Glutamatergic neuron (in vitro differentiated cells): ENCODE measurements around the gene KCNH5. TPM values are rescaled to one million over a fixed set of nuclear protein-coding genes. Genes with fewer than 3 reads are reported as not detected.

Source experiments
- DNase-seq: peaks from one replicate; pipeline ENCODE4 v3.0.0; 2022
- H3K27ac Mint-ChIP-seq: one replicate; pipeline ENCODE4 v1.8.0; 2020; ENCODE audit warnings: mild to moderate bottlenecking, mixed read lengths, inconsistent platforms; ENCODE audit not compliant: unreplicated experiment
- H3K27me3 Mint-ChIP-seq: one replicate; pipeline ENCODE4 v1.8.0; 2020; ENCODE audit warnings: mild to moderate bottlenecking, moderate library complexity, mixed read lengths, inconsistent platforms; ENCODE audit not compliant: unreplicated experiment
- H3K36me3 Mint-ChIP-seq: one replicate; pipeline ENCODE4 v1.8.0; 2020; ENCODE audit warnings: mild to moderate bottlenecking, mixed read lengths, inconsistent platforms; ENCODE audit not compliant: unreplicated experiment
- H3K4me1 Mint-ChIP-seq: one replicate; pipeline ENCODE4 v1.8.0; 2020; ENCODE audit warnings: mild to moderate bottlenecking, low read depth, mixed read lengths, inconsistent platforms; ENCODE audit not compliant: unreplicated experiment
- H3K4me3 Mint-ChIP-seq: one replicate; pipeline ENCODE4 v1.8.0; 2020; ENCODE audit warnings: mild to moderate bottlenecking, mixed read lengths, inconsistent platforms; ENCODE audit not compliant: unreplicated experiment
- H3K9me3 Mint-ChIP-seq: one replicate; pipeline ENCODE4 v1.8.0; 2020; ENCODE audit warnings: mild to moderate bottlenecking, moderate library complexity, mixed read lengths, inconsistent platforms; ENCODE audit not compliant: unreplicated experiment
- total RNA-seq: library from RNA; stranded (reverse); fragmentation: NEBNext Ultra II Directional; extraction: Animal tissue kit (Norgen Biotek cat#: 25700); gene quantifications from one replicate; pipeline ENCODE4 v1.2.1, GENCODE V29; 2021; ENCODE audit not compliant: unreplicated experiment
- TF ChIP-seq, protein P1 (sequence below): fragments of 200-600 bp; sonication (generic); IDR thresholded peaks from one replicate; pipeline ENCODE4 v1.5.0; 2021; ENCODE audit not compliant: partially characterized antibody, unreplicated experiment

Gene KCNH5
- total RNA-seq, 1 donor from 2014 or later, result 0.32 TPM

DNA sequence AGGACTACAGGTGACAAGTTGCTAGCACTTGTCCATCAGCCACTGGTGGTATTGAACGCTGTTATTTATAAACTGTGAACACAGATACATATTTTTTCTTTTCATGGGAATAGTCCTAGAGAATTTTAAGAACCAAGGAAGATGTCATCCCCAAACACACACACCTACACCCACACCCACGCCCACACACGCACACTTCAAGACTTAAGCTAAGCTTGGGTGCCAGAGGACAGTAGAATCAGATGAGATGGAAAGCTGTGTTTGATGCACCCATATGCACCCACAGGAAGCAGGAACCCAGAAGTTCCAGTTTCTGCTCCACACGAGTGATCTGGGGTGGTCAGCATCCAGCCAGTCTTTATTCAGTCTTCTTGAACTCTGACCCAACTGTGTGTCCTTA lies 348.3 kb downstream of the KCNH5 start:
- Mint-ChIP-seq H3K4me1 (no peaks in the 10 kb centered on the region), H3K4me3 (no peak overlapping the region), H3K27ac (no peak overlapping the region), H3K36me3 (no peaks in the 10 kb centered on the region), H3K9me3 (no peaks in the 10 kb centered on the region), H3K27me3 (no peaks in the 10 kb centered on the region)
- TF ChIP-seq, protein P1, sequence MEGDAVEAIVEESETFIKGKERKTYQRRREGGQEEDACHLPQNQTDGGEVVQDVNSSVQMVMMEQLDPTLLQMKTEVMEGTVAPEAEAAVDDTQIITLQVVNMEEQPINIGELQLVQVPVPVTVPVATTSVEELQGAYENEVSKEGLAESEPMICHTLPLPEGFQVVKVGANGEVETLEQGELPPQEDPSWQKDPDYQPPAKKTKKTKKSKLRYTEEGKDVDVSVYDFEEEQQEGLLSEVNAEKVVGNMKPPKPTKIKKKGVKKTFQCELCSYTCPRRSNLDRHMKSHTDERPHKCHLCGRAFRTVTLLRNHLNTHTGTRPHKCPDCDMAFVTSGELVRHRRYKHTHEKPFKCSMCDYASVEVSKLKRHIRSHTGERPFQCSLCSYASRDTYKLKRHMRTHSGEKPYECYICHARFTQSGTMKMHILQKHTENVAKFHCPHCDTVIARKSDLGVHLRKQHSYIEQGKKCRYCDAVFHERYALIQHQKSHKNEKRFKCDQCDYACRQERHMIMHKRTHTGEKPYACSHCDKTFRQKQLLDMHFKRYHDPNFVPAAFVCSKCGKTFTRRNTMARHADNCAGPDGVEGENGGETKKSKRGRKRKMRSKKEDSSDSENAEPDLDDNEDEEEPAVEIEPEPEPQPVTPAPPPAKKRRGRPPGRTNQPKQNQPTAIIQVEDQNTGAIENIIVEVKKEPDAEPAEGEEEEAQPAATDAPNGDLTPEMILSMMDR, result no peak
- DNase-seq, result no peak

DNA sequence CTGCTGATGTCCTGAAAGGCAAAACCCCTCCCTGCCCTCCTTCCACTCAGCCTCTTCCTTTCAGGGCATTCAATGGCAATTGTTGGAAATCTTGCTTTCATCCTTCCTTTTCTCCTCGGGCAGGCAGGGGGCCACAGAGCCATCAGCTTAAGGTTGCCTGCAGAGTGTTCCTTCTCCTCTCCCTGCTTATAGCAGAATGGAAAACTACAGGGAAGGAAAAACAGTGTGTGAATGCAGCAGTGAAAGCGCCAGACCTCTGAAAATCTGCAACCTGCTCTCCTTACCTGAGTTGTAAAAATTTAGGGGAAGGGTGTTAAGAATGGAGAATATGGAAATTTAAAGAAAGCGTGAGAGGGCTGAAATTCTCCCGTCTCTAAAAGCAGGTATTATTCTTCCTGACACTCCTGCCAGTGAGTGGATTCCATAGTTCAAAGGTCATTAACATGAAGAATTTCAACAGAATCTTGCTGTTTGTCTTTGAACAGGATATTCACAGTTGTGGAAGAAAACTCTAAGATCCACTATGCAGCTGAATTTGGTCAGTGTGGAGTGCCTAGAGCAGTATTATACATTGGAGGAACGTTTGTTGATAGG lies 348.8 kb downstream of the KCNH5 start:
- no peak overlapping the region for H3K4me3 Mint-ChIP-seq
- no peaks in the 10 kb centered on the region for H3K9me3 Mint-ChIP-seq

DNA sequence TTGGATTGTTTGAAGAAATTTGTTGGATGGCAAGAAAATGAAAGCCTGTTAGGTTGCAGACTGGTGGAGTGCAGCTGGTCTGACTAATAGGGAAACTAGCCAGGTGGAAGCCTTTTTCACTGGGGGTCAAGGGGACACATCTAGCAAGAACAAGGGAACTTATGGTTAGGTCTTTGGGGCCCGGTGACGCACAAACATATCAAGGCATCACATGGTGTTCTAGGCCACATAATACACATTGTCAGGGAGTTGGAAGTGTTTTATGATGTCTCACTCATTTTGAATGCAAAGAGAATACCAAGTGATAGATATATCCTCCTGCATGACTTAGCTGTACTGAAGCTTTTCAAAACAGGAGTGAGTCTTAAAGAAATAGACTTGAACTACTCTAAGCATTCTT lies 351.2 kb downstream of the KCNH5 start:
- TF ChIP-seq, protein P1, result no peak
- H3K27me3 Mint-ChIP-seq, result no peaks in the 10 kb centered on the region
- no peak overlapping the region for H3K27ac Mint-ChIP-seq
- no peaks in the 10 kb centered on the region for H3K36me3 Mint-ChIP-seq
- no peak overlapping the region for H3K4me3 Mint-ChIP-seq
- H3K9me3 Mint-ChIP-seq, result no peaks in the 10 kb centered on the region
- no peak for DNase-seq
- no peaks in the 10 kb centered on the region for H3K4me1 Mint-ChIP-seq

More for the DNA sequence above, 348.8 kb downstream of the KCNH5 start:
- DNase-seq, result no peak
- H3K36me3 Mint-ChIP-seq, result no peaks in the 10 kb centered on the region
- H3K27ac Mint-ChIP-seq, result no peak overlapping the region
- TF ChIP-seq, protein P1, result no peak
- no peaks in the 10 kb centered on the region for H3K4me1 Mint-ChIP-seq
- H3K27me3 Mint-ChIP-seq, result no peaks in the 10 kb centered on the region

DNA sequence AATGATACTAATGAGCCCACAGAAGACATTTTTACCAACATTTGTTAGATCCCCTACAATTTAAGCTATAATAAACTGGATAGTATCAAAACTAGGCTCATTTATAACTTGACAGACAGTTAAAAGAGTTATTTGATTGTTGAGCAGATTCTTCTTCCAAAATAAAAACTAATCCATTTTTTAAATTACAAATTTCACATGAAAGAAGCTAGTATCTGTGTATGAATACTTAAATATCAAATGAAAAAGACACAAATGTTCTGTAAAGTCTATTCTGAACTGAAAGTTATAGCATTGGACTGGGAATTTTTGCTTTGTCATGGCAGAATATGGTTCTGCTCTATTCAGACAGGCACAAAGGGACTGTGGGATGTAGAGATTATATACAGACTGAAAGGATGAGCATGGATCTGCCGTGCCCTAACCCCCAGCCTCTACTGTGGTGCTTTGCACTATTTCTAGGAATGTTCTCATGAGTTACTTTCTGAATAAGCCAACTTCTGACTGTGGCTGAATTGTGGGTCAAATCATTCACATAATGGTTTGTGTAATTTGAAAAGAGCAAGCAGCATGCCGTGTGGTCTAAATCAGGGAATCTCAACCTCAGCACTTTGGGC lies 352.7 kb downstream of the KCNH5 start:
- H3K27ac Mint-ChIP-seq, result no peak overlapping the region
- no peak for DNase-seq
- H3K9me3 Mint-ChIP-seq, result no peaks in the 10 kb centered on the region
- H3K27me3 Mint-ChIP-seq, result peaks cover 2% of the 10 kb centered on the region
- H3K4me3 Mint-ChIP-seq, result no peak overlapping the region
- H3K36me3 Mint-ChIP-seq, result no peaks in the 10 kb centered on the region
- TF ChIP-seq, protein P1, result no peak
- H3K4me1 Mint-ChIP-seq, result no peaks in the 10 kb centered on the region
